ENCODE results near the gene SNHG17. TPM values are rescaled to one million over a fixed set of nuclear protein-coding genes. Genes with fewer than 3 reads are reported as not detected.
"Not testable (repeated sequence)": the region's sequence is repeated elsewhere in the genome, so short reads cannot be mapped to it uniquely, and the experiment has no call there.

Gene SNHG17
- total RNA-seq, result 100 to 1,000 TPM in 1 of 2 experiments, 10 to 100 TPM in 1; 92.3 to 123 TPM

GRCh38 chr20:38434770-38435554, at the start of gene SNHG17:
TSS of gene SNHG17 (minus strand) at chr20:38435328.
- H3K9me3 Mint-ChIP-seq (ENCODE audit: low read depth), result no peaks in the 10 kb centered on the region
- ATAC-seq (peak; percentile 87), DNase-seq (peak; percentile 92)
- H3K4me1 Mint-ChIP-seq, result peaks cover 42% of the 10 kb centered on the region
- peaks cover 44% of the 10 kb centered on the region for H3K36me3 Mint-ChIP-seq
- H3K4me3 Mint-ChIP-seq, result peak within 1 kb of the TSS; percentile 97
- H3K27me3 Mint-ChIP-seq, result peaks cover 11% of the 10 kb centered on the region
- H3K27ac Mint-ChIP-seq, result peak within 1 kb of the TSS; percentile 91
- CTCF ChIA-PET, result interaction anchor here (0.8 to 3.1 kb wide), 14 partner anchors 9 to 84 kb away, joined by 3 to 125 read pairs (median 6); partner anchors contain the start of gene RALGAPB

- CTCF ChIA-PET, result interaction anchor here (0.7 to 0.8 kb wide), 2 partner anchors 55 to 72 kb away, joined by 3 read pairs; no protein-coding TSS in a partner anchor
- H3K9me3 Mint-ChIP-seq (ENCODE audit: low read depth), result peaks cover 2% of the 10 kb centered on the region
- no peak for DNase-seq
- no peak overlapping the region for H3K27ac Mint-ChIP-seq
- peaks cover 18% of the 10 kb centered on the region for H3K4me1 Mint-ChIP-seq
- H3K27me3 Mint-ChIP-seq, result no peaks in the 10 kb centered on the region
- no peak for ATAC-seq
- no peak overlapping the region for H3K4me3 Mint-ChIP-seq
- H3K36me3 Mint-ChIP-seq, result peaks cover 16% of the 10 kb centered on the region
Measured at GRCh38 chr20:38479596-38479995, 44.5 kb upstream of the SNHG17 start.

GRCh38 chr20:38477747-38478146, 42.6 kb upstream of the SNHG17 start:
- ATAC-seq (no peak), DNase-seq (no peak)
- Mint-ChIP-seq H3K36me3 (peaks cover 17% of the 10 kb centered on the region), H3K4me1 (peaks cover 32% of the 10 kb centered on the region), H3K4me3 (no peak overlapping the region), H3K27me3 (no peaks in the 10 kb centered on the region), H3K27ac (no peak overlapping the region), H3K9me3 (ENCODE audit: low read depth) (peaks cover 2% of the 10 kb centered on the region)
- CTCF ChIA-PET, result no interaction called here

GRCh38 chr20:38473367-38473795, 38.3 kb upstream of the SNHG17 start:
- DNase-seq, result no peak
- no peaks in the 10 kb centered on the region for H3K9me3 Mint-ChIP-seq (ENCODE audit: low read depth)
- H3K4me3 Mint-ChIP-seq, result peak overlapping the region; percentile 83
- peak overlapping the region; percentile 76 for H3K27ac Mint-ChIP-seq
- H3K36me3 Mint-ChIP-seq, result peaks cover 5% of the 10 kb centered on the region
- peaks cover 6% of the 10 kb centered on the region for H3K27me3 Mint-ChIP-seq
- H3K4me1 Mint-ChIP-seq, result peaks cover 39% of the 10 kb centered on the region
- no peak for ATAC-seq
- CTCF ChIA-PET, result interaction anchor here (1.4 to 3.1 kb wide), 7 partner anchors 16 to 156 kb away, joined by 3 to 22 read pairs (median 4); partner anchors contain the start of gene SNHG17

GRCh38 chr20:38472513-38473366, 37.6 kb upstream of the SNHG17 start, which contains the start of gene RALGAPB:
TSS of gene RALGAPB (plus strand) at chr20:38472843. CDS start at chr20:38488433, 15,590 bp downstream.
- Mint-ChIP-seq H3K4me1 (peaks cover 39% of the 10 kb centered on the region), H3K27ac (peak within 1 kb of the TSS; percentile 76), H3K9me3 (ENCODE audit: low read depth) (no peaks in the 10 kb centered on the region), H3K36me3 (peaks cover 5% of the 10 kb centered on the region), H3K4me3 (peak within 1 kb of the TSS; percentile 83), H3K27me3 (peaks cover 6% of the 10 kb centered on the region)
- DNase-seq, result peak; percentile 98
- peak; percentile 94 for ATAC-seq
- CTCF ChIA-PET, result interaction anchor here (0.9 to 3.1 kb wide), 11 partner anchors 11 to 278 kb away, joined by 3 to 22 read pairs (median 4); partner anchors contain the start of gene SNHG17

GRCh38 chr20:38471987-38472512, 36.9 kb upstream of the SNHG17 start:
- DNase-seq (no peak), ATAC-seq (no peak)
- Mint-ChIP-seq H3K4me1 (peaks cover 39% of the 10 kb centered on the region), H3K9me3 (ENCODE audit: low read depth) (no peaks in the 10 kb centered on the region), H3K27ac (peak overlapping the region; percentile 71), H3K36me3 (peaks cover 5% of the 10 kb centered on the region), H3K4me3 (peak overlapping the region; percentile 83), H3K27me3 (peaks cover 6% of the 10 kb centered on the region)
- CTCF ChIA-PET, result interaction anchor here (0.9 to 3.1 kb wide), 9 partner anchors 12 to 279 kb away, joined by 3 to 22 read pairs (median 4); partner anchors contain the start of gene SNHG17

GRCh38 chr20:38471245-38471644, 36.1 kb upstream of the SNHG17 start:
- CTCF ChIA-PET, result interaction anchor here (1.5 to 3.1 kb wide), 3 partner anchors 25 to 280 kb away, joined by 4 to 22 read pairs (median 22); partner anchors contain the start of gene SNHG17
- H3K36me3 Mint-ChIP-seq, result peaks cover 5% of the 10 kb centered on the region
- H3K27ac Mint-ChIP-seq, result peak overlapping the region; percentile 5
- H3K4me1 Mint-ChIP-seq, result peaks cover 36% of the 10 kb centered on the region
- H3K9me3 Mint-ChIP-seq (ENCODE audit: low read depth), result no peaks in the 10 kb centered on the region
- no peak for ATAC-seq
- H3K27me3 Mint-ChIP-seq, result peaks cover 6% of the 10 kb centered on the region
- DNase-seq, result no peak
- H3K4me3 Mint-ChIP-seq, result peak overlapping the region; percentile 16

GRCh38 chr20:38466983-38467382, 31.9 kb upstream of the SNHG17 start:
- peaks cover 6% of the 10 kb centered on the region for H3K27me3 Mint-ChIP-seq
- H3K4me1 Mint-ChIP-seq, result peaks cover 4% of the 10 kb centered on the region
- no peaks in the 10 kb centered on the region for H3K9me3 Mint-ChIP-seq (ENCODE audit: low read depth)
- no peak overlapping the region for H3K27ac Mint-ChIP-seq
- DNase-seq (no peak), ATAC-seq (no peak)
- no peaks in the 10 kb centered on the region for H3K36me3 Mint-ChIP-seq
- CTCF ChIA-PET, result interaction anchor here (1.3 kb wide), 1 partner anchor 9 kb away, joined by 3 read pairs; no protein-coding TSS in a partner anchor
- no peak overlapping the region for H3K4me3 Mint-ChIP-seq

- ATAC-seq (no peak), DNase-seq (no peak)
- Mint-ChIP-seq H3K27ac (no peak overlapping the region), H3K9me3 (ENCODE audit: low read depth) (no peaks in the 10 kb centered on the region), H3K36me3 (no peaks in the 10 kb centered on the region), H3K4me3 (no peak overlapping the region), H3K27me3 (peaks cover 5% of the 10 kb centered on the region), H3K4me1 (no peaks in the 10 kb centered on the region)
- CTCF ChIA-PET, result interaction anchor here (1.3 kb wide), 1 partner anchor 8 kb away, joined by 3 read pairs; no protein-coding TSS in a partner anchor
Measured at GRCh38 chr20:38466171-38466570, 31.0 kb upstream of the SNHG17 start.

- H3K27me3 Mint-ChIP-seq; DNase-seq; CTCF ChIA-PET; H3K4me3 Mint-ChIP-seq; H3K27ac Mint-ChIP-seq; H3K9me3 Mint-ChIP-seq (ENCODE audit: low read depth); H3K36me3 Mint-ChIP-seq; H3K4me1 Mint-ChIP-seq; ATAC-seq: not testable (repeated sequence)
Measured at GRCh38 chr20:38461569-38461968, 26.4 kb upstream of the SNHG17 start.

GRCh38 chr20:38461167-38461566, 26.0 kb upstream of the SNHG17 start:
- H3K4me3 Mint-ChIP-seq; H3K27me3 Mint-ChIP-seq; CTCF ChIA-PET; ATAC-seq; H3K36me3 Mint-ChIP-seq; H3K4me1 Mint-ChIP-seq; H3K27ac Mint-ChIP-seq; H3K9me3 Mint-ChIP-seq (ENCODE audit: low read depth); DNase-seq: not testable (repeated sequence)

- not testable (repeated sequence) for ATAC-seq; H3K36me3 Mint-ChIP-seq; H3K27me3 Mint-ChIP-seq; H3K27ac Mint-ChIP-seq; H3K4me3 Mint-ChIP-seq; DNase-seq; H3K4me1 Mint-ChIP-seq; H3K9me3 Mint-ChIP-seq (ENCODE audit: low read depth)
- CTCF ChIA-PET, result interaction anchor here (0.9 kb wide), 1 partner anchor 26 kb away, joined by 3 read pairs; the partner anchor contains the start of gene SNHG17
Measured at GRCh38 chr20:38460631-38461030, 25.5 kb upstream of the SNHG17 start.
